H7 (cell line): ENCODE results near the gene ANLN. TPM values are rescaled to one million over a fixed set of nuclear protein-coding genes. Genes with fewer than 3 reads are reported as not detected.
"Not testable (repeated sequence)": the region's sequence is repeated elsewhere in the genome, so short reads cannot be mapped to it uniquely, and the experiment has no call there.

ENCODE experiments used
- DNase-seq: peaks from one replicate; pipeline ENCODE4 v3.0.0; 2012
- H3K27me3 ChIP-seq: 2 replicates; pipeline ENCODE4 v1.6.0; 2011; ENCODE audit warnings: mild to moderate bottlenecking, low read length; ENCODE audit not compliant: control insufficient read depth, insufficient read depth
- H3K36me3 ChIP-seq: replicated peaks from 2 replicates; pipeline ENCODE4 v1.5.1; 2011; ENCODE audit warnings: low read length; ENCODE audit not compliant: control insufficient read depth, insufficient read depth
- H3K4me3 ChIP-seq: 2 replicates; pipeline ENCODE4 v1.5.1; 2011; ENCODE audit warnings: low read depth, mild to moderate bottlenecking, control low read depth, low read length, moderate library complexity; ENCODE audit not compliant: insufficient read depth
- total RNA-seq: library from RNA; depleted of rRNA; stranded (reverse); fragments of >200 nt; shearing (Covaris generic); gene quantifications from 2 replicates; pipeline ENCODE4 v1.2.3, GENCODE V29; 2014

Gene ANLN
- total RNA-seq, 1 experiment from 2014 or later: 104 TPM

GRCh38 chr7:36475011-36475342 lies 85.3 kb downstream of the ANLN start:
- no peak for DNase-seq
- H3K4me3 ChIP-seq: no peak overlapping the region
- H3K36me3 ChIP-seq: no peaks in the 10 kb centered on the region
- H3K27me3 ChIP-seq: no peaks in the 10 kb centered on the region

GRCh38 chr7:36475381-36475780 lies 85.7 kb downstream of the ANLN start:
- Histone ChIP-seq H3K4me3 (no peak overlapping the region), H3K36me3 (no peaks in the 10 kb centered on the region), H3K27me3 (no peaks in the 10 kb centered on the region)
- no peak for DNase-seq

- Histone ChIP-seq H3K4me3 (no peak overlapping the region), H3K27me3 (no peaks in the 10 kb centered on the region), H3K36me3 (no peaks in the 10 kb centered on the region)
- DNase-seq: no peak
These were observed 89.1 kb downstream of the ANLN start for GRCh38 chr7:36478745-36479144.

GRCh38 chr7:36483853-36484252 lies 94.2 kb downstream of the ANLN start:
- not testable (repeated sequence) for H3K27me3 ChIP-seq, DNase-seq, H3K36me3 ChIP-seq, H3K4me3 ChIP-seq

DNA sequence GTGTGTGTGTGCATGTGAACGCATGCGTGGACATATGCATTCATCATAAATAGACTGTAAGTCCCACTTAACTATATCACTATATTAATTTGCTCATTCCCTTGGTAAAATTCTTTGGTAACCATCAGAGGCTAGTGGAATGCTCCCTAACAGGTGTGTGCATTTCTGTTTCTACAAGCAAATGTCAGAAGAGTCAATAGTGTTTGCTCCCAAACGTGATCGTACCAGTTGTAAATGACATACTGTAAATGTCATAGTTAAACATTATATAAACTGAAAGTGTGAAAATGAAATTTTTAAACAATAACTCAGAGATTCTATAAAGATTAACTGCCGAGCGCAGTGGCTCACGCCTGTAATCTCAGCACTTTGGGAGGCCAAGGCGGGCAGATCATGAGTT lies 94.6 kb downstream of the ANLN start:
- DNase-seq: no peak
- Histone ChIP-seq H3K27me3 (no peaks in the 10 kb centered on the region), H3K36me3 (no peaks in the 10 kb centered on the region), H3K4me3 (no peak overlapping the region)

DNA sequence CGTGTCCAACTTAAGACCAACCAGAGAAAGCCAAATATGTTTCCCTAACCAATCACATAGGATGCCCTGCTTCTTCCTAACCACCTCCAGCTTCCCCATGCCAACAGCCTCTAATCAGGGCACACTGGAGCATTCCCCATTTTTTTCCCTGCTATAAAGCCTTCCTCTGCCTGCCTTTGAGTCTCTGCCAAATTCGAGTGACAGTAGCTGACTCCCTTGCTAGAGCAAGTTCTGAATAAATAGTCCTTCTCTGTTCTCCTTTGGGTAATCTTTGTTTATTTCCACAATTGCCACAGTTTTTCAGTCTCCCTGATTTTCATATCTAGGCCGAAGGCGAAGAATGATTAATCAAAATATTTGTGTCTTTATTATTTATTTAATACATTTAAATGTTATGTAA lies 96.7 kb downstream of the ANLN start:
- H3K4me3 ChIP-seq: no peak overlapping the region
- no peaks in the 10 kb centered on the region for H3K27me3 ChIP-seq
- DNase-seq: no peak
- no peaks in the 10 kb centered on the region for H3K36me3 ChIP-seq

DNA sequence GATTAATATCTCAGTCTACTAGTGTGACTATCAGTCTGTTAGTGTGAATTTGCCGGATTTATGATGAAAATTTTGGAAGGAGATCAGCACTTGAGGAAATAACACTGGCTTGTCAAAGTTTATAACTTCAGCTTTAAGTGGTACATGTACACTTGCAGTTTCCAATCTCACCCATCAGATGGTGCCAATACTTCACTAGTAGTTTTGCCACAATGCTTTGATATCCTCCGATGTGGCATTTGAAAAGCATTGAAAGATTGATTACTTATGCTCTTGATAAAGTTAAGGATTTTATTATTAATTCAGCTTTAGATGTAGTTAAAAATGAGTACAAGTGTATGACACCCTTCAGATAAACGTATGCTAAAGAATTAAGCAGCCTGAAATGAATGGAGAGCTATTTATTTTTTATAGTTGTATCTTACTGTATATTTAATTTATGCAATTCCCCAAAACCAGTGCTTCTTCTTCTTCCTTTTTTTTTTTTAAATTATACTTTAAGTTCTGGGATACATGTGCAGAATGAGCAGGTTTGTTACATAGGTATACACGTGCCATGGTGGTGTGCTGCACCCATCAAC lies 98.2 kb downstream of the ANLN start:
- Histone ChIP-seq H3K4me3 (no peak overlapping the region), H3K27me3 (no peaks in the 10 kb centered on the region), H3K36me3 (no peaks in the 10 kb centered on the region)
- peak; percentile 30 for DNase-seq

DNA sequence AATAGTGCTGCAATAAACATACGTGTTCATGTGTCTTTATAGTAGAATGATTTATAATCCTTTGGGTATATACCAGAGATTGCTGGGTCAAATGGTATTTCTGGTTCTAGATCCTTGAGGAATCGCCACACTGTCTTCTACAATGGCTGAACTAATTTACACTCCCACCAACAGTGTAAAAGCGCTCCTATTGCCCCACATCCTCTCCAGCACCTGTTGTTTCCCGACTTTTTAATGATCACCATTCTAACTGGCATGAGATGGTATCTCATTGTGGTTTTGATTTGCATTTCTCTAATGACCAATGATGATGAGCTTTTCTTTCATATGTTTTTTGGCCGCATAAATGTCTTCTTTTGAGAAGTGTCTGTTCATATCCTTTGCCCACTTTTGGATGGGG lies 99.0 kb downstream of the ANLN start:
- not testable (repeated sequence) for H3K36me3 ChIP-seq, H3K27me3 ChIP-seq, DNase-seq, H3K4me3 ChIP-seq

DNA sequence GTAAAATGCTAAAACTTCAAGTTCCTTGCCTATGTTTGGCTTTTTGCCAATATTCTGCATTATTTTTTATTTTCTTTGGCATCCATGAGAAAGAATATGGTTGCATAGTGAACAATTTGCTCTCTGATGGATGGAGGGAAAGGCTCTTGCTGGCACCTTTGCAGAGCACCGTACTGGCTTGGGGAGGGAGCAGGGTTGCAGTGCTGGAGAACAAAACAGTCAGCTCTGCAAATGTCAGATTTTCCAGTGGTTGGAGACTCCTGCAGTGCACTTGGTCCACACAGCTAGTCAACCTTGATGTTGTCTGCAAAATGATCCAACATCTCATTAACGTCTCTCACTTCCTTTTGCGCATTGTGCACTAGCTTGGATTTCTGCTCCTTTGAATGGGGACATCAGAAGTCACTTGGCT lies 100.8 kb downstream of the ANLN start:
- Histone ChIP-seq H3K27me3 (no peaks in the 10 kb centered on the region), H3K36me3 (no peaks in the 10 kb centered on the region), H3K4me3 (no peak overlapping the region)
- DNase-seq: no peak

DNA sequence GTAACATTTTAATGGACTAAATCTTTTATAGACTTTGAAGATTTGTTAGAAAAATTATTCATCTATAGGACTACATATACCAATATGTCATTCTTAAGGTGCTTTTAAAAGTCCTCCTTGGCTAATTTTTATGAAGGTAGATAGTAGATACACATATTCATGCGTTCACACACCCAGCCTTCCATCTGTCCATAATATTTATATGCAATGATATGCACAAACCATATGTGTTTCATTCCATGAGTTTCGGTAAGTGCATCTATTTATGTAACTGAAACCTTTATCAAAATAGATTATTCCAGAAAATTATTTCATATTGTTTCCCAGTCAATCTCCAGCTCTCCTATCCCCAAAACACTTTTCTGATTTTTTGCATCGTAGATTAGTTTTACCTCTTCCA lies 101.7 kb downstream of the ANLN start:
- H3K27me3 ChIP-seq: no peaks in the 10 kb centered on the region
- no peaks in the 10 kb centered on the region for H3K36me3 ChIP-seq
- DNase-seq: no peak
- no peak overlapping the region for H3K4me3 ChIP-seq

- DNase-seq: no peak
- H3K27me3 ChIP-seq: no peaks in the 10 kb centered on the region
- H3K4me3 ChIP-seq: no peak overlapping the region
- no peaks in the 10 kb centered on the region for H3K36me3 ChIP-seq
These were observed 106.9 kb downstream of the ANLN start for GRCh38 chr7:36496576-36496975.

DNA sequence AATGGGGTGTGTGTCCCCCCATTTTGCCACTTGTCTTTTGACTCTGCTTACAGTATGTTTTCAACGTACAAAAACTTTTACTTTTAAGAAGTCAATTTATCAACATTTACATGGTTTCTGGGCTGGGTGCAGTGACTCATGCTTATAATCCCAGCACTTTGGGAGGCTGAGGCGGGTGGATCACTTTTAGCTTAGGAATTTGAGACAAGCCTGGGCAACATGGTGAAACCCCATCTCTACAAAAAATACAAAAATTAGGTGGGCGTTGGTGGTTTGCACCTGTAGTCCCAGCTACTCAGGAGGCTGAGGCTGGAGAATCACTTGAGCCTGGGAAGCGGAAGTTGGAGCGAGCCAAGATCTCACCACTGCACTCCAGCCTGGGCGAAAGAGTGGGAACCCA lies 107.5 kb downstream of the ANLN start:
- not testable (repeated sequence) for DNase-seq, H3K27me3 ChIP-seq, H3K36me3 ChIP-seq, H3K4me3 ChIP-seq

- H3K4me3 ChIP-seq: no peak overlapping the region
- no peaks in the 10 kb centered on the region for H3K27me3 ChIP-seq
- no peaks in the 10 kb centered on the region for H3K36me3 ChIP-seq
These were observed 108.1 kb downstream of the ANLN start for GRCh38 chr7:36497775-36498174.

More at GRCh38 chr7:36497775-36498174, 108.1 kb downstream of the ANLN start:
- DNase-seq: no peak
